Ovary (tissue), 3 donors: ENCODE data around the gene CACNA1H.

Source experiments
- POLR2A ChIP-seq: fragments of 450-650 bp; IDR thresholded peaks from one replicate; pipeline ENCODE4 v1.6.1; 2017; ENCODE audit warnings: antibody characterized with exemption, mild to moderate bottlenecking, moderate library complexity
- TF ChIP-seq, protein P1 (sequence below), 3 donors: fragments of 450-650 bp in 2 of 3; fragments of 200-600 bp in 1 of 3; IDR thresholded peaks; one replicate each; pipeline versions ENCODE4 v1.5.1 to v1.8.0; 2016 to 2022; ENCODE audit warnings: antibody characterized with exemption in 3 of 3, mild to moderate bottlenecking in 1 of 3
- donor health status: DM: no; HTN: no; CAD: no.

DNA sequence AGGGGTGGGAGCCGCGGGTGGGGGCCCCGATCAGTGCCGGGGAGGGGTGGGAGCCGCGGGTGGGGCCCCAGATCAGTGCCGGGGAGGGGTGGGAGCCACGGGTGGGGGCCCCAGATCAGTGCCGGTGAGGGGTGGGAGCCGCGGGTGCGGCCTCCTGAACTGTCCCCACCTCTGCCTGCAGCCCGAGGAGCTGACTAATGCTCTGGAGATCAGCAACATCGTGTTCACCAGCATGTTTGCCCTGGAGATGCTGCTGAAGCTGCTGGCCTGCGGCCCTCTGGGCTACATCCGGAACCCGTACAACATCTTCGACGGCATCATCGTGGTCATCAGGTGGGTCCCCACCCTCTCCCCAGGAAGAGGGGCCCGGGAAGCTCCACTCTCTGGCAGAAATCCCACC is 52.0 kb downstream of the CACNA1H start:
- TF ChIP-seq, protein P1, sequence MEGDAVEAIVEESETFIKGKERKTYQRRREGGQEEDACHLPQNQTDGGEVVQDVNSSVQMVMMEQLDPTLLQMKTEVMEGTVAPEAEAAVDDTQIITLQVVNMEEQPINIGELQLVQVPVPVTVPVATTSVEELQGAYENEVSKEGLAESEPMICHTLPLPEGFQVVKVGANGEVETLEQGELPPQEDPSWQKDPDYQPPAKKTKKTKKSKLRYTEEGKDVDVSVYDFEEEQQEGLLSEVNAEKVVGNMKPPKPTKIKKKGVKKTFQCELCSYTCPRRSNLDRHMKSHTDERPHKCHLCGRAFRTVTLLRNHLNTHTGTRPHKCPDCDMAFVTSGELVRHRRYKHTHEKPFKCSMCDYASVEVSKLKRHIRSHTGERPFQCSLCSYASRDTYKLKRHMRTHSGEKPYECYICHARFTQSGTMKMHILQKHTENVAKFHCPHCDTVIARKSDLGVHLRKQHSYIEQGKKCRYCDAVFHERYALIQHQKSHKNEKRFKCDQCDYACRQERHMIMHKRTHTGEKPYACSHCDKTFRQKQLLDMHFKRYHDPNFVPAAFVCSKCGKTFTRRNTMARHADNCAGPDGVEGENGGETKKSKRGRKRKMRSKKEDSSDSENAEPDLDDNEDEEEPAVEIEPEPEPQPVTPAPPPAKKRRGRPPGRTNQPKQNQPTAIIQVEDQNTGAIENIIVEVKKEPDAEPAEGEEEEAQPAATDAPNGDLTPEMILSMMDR (IDR thresholded peaks at IDR 0.05) = no peak
- no peak for TF ChIP-seq POLR2A
